DOHH2 (cell line): ENCODE data around the gene ZNF81.

Experiments used
- H3F3A ChIP-seq: fragments of 200-600 bp; sonication (generic), shearing (Covaris generic); 2 replicates; pipeline ENCODE4 v1.6.0; 2016; ENCODE audit warnings: antibody characterized with exemption, mild to moderate bottlenecking; ENCODE audit not compliant: control insufficient read depth, insufficient read depth
- H3K27ac ChIP-seq: fragments of 200-600 bp; sonication (generic); 2 replicates; pipeline ENCODE4 v1.5.1; 2014; ENCODE audit warnings: low read depth, mild to moderate bottlenecking, low read length, moderate library complexity
- H3K27me3 ChIP-seq: fragments of 200-600 bp; sonication (generic); 2 replicates; pipeline ENCODE4 v1.6.1; 2014; ENCODE audit warnings: mild to moderate bottlenecking, low read length, mixed read lengths; ENCODE audit not compliant: control insufficient read depth
- H3K36me3 ChIP-seq: fragments of 200-600 bp; sonication (generic); 2 replicates; pipeline ENCODE4 v1.6.1; 2014; ENCODE audit warnings: mild to moderate bottlenecking, low read length, moderate library complexity, mixed read lengths; ENCODE audit not compliant: control insufficient read depth
- H3K4me1 ChIP-seq: fragments of 200-600 bp; sonication (generic); 2 replicates; pipeline ENCODE4 v1.6.1; 2014; ENCODE audit warnings: mild to moderate bottlenecking, low read length, mixed read lengths; ENCODE audit not compliant: control insufficient read depth
- H3K4me2 ChIP-seq: fragments of 200-600 bp; sonication (generic); 2 replicates; pipeline ENCODE4 v1.6.0; 2014; ENCODE audit warnings: mild to moderate bottlenecking, low read length, moderate library complexity
- H3K4me3 ChIP-seq: fragments of 200-600 bp; sonication (generic); 2 replicates; pipeline ENCODE4 v1.5.1; 2014; ENCODE audit warnings: mild to moderate bottlenecking, low read length, mixed read lengths
- H3K79me2 ChIP-seq: fragments of 200-600 bp; sonication (generic); 2 replicates; pipeline ENCODE4 v1.6.1; 2014; ENCODE audit warnings: mild to moderate bottlenecking, low read length, mixed read lengths; ENCODE audit not compliant: control insufficient read depth
- H3K9me2 ChIP-seq: fragments of 200-600 bp; sonication (generic); replicated peaks from 2 replicates; pipeline ENCODE4 v1.6.1; 2014; ENCODE audit warnings: mild to moderate bottlenecking, low read length, mixed read lengths; ENCODE audit not compliant: control insufficient read depth
- H3K9me3 ChIP-seq: fragments of 200-600 bp; sonication (generic); 2 replicates; pipeline ENCODE4 v1.6.1; 2014; ENCODE audit warnings: antibody characterized with exemption, low read length, mixed read lengths; ENCODE audit not compliant: control insufficient read depth, insufficient read depth
- H4K20me1 ChIP-seq: fragments of 200-600 bp; sonication (generic); 2 replicates; pipeline ENCODE4 v1.6.0; 2014; ENCODE audit warnings: low read depth, mild to moderate bottlenecking, antibody characterized with exemption, low read length, moderate library complexity; ENCODE audit not compliant: control insufficient read depth, insufficient read depth
- CTCF ChIP-seq: fragments of 200-600 bp; sonication (generic); IDR thresholded peaks from one replicate; pipeline ENCODE4 v1.5.1; 2014; ENCODE audit warnings: antibody characterized with exemption, mild to moderate bottlenecking, low read depth, low read length; ENCODE audit not compliant: poor library complexity, severe bottlenecking
- EZH2phosphoT487 ChIP-seq: fragments of 200-600 bp; sonication (generic); IDR thresholded peaks from 2 replicates; pipeline ENCODE4 v1.6.1; 2017; ENCODE audit warnings: borderline replicate concordance, mild to moderate bottlenecking, antibody characterized with exemption, low read length, moderate library complexity, mixed read lengths

The ZNF81 gene

DNA sequence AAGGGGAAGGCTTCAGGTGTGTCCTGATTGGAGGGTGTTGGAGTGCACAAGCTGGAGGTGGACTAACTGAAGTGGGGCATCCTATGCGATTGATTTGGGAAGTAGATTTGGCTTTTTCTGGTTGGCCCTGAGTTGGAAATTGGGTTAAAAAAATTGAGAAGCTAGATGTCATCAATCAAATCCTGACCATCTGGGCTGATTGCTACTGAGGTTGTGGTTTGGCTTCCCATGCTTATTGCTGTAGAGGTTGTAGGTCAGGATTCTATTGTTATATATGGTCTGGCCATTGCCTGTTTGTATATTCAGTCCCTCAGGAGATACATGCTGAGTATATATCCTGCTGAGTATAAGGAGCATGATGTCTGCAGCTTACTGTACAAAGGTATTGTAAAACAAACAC, 7.7 kb upstream of the ZNF81 start:
- TF ChIP-seq EZH2phosphoT487 (no peak), CTCF (no peak)
- H4K20me1 ChIP-seq, result no peaks in the 10 kb centered on the region

GRCh38 chrX:47831788-47832187, 4.9 kb upstream of the ZNF81 start:
- Histone ChIP-seq H3K27ac (no peak overlapping the region), H3K79me2 (peaks cover 1% of the 10 kb centered on the region), H3K9me2 (no peaks in the 10 kb centered on the region), H3K4me3 (no peak overlapping the region), H3F3A (no peaks in the 10 kb centered on the region), H4K20me1 (no peaks in the 10 kb centered on the region), H3K27me3 (no peaks in the 10 kb centered on the region), H3K9me3 (no peaks in the 10 kb centered on the region), H3K4me2 (no peak overlapping the region), H3K4me1 (peaks cover 8% of the 10 kb centered on the region), H3K36me3 (no peaks in the 10 kb centered on the region)
- no peak for TF ChIP-seq EZH2phosphoT487
- peak; percentile 66 for TF ChIP-seq CTCF

More for the DNA sequence above, 7.7 kb upstream of the ZNF81 start:
- Histone ChIP-seq H3K9me2 (no peaks in the 10 kb centered on the region), H3K27me3 (no peaks in the 10 kb centered on the region), H3K36me3 (no peaks in the 10 kb centered on the region), H3K4me2 (no peak overlapping the region), H3K27ac (no peak overlapping the region), H3F3A (no peaks in the 10 kb centered on the region), H3K9me3 (no peaks in the 10 kb centered on the region), H3K4me3 (no peak overlapping the region), H3K79me2 (no peaks in the 10 kb centered on the region), H3K4me1 (no peaks in the 10 kb centered on the region)

- Histone ChIP-seq H3K4me3 (peak overlapping the region; percentile 84), H3K79me2 (peaks cover 23% of the 10 kb centered on the region), H3K36me3 (no peaks in the 10 kb centered on the region), H3K27ac (no peak overlapping the region), H3K9me2 (no peaks in the 10 kb centered on the region), H3F3A (no peaks in the 10 kb centered on the region), H4K20me1 (no peaks in the 10 kb centered on the region), H3K4me1 (peaks cover 20% of the 10 kb centered on the region), H3K4me2 (peak overlapping the region; percentile 71), H3K9me3 (no peaks in the 10 kb centered on the region), H3K27me3 (no peaks in the 10 kb centered on the region)
- TF ChIP-seq CTCF (no peak), EZH2phosphoT487 (no peak)
These were observed 1.7 kb downstream of the ZNF81 start for GRCh38 chrX:47838361-47838760.

DNA sequence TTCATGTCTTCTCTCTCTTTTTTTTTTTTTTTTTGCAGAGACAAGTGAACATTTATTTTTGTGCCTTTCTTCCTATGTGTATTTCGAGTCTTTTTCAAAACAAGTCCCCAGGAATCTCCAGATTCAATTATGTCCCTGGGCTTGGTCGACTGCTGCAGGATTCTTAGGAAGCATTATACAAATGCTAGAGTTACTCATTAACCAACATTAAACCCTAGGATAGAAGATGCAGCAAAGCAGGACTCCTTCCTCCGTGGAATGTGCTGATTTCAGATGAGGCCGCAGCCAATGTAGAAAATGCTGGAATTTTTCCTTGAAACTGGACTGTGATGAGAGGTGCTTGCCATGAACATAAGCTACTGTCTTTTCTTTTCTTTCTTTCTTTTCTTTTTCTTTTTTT, 3.4 kb downstream of the ZNF81 start:
- no peaks in the 10 kb centered on the region for H3K27me3 ChIP-seq
- no peaks in the 10 kb centered on the region for H3K36me3 ChIP-seq
- H3K79me2 ChIP-seq, result peaks cover 25% of the 10 kb centered on the region
- H3K9me2 ChIP-seq, result no peaks in the 10 kb centered on the region
- H4K20me1 ChIP-seq, result no peaks in the 10 kb centered on the region
- TF ChIP-seq EZH2phosphoT487, result no peak
- no peak for TF ChIP-seq CTCF
- H3K4me1 ChIP-seq, result peaks cover 20% of the 10 kb centered on the region
- no peaks in the 10 kb centered on the region for H3K9me3 ChIP-seq
- H3K27ac ChIP-seq, result no peak overlapping the region
- H3F3A ChIP-seq, result no peaks in the 10 kb centered on the region
- no peak overlapping the region for H3K4me3 ChIP-seq
- no peak overlapping the region for H3K4me2 ChIP-seq
